ENCODE measurements around the gene DIDO1.
A peak's percentile ranks its signal among the peaks of the same experiment; 100 is the strongest.

The DIDO1 gene

DNA sequence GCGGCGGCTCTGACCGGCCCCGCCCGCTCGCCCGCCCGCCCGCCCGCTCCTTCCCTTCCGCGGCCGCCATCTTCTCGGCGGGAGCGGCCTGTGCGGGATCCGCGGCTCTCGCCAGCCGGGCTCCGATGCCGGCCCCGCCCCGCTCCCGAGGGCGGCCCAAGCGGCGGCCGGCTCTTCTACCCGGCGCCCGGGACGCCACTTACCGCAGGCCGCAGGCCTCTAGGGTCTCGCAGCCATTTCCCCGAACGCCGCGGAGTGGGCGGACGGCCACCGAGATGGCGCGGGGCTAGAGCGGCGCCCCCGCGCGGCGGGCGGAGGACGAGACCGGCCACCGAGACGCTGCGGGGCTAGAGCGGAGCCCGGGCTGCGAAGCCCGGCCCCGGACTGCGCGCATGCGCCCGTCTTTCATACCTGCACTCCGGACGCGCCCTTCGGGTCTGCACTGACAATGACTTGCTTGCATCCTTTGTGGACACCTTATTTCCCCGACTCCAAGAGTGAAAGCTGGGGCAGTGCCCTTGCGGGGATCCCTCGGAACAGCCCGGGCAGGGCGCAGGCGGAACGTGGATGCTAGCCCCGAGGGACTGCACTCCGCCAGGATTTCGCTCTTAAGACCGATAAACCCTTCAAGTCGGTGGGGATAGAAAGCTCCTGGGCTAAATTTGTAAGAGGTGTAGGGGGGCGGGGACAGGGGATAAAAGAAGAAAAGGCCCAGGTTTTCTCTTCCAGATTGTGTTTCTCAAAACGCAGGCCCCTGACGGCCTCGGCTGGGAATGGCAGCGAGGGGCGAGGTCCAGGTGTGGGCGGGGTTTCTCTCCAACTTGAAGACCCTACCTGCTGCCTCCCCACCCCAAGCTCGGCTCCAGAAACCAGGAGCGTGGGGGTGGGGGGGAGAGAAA is at the start of gene DIDO1:
DIDO1 (minus strand) TSS at position 277 of the 899 bp plus-strand sequence.
- TF ChIP-seq, protein P1, sequence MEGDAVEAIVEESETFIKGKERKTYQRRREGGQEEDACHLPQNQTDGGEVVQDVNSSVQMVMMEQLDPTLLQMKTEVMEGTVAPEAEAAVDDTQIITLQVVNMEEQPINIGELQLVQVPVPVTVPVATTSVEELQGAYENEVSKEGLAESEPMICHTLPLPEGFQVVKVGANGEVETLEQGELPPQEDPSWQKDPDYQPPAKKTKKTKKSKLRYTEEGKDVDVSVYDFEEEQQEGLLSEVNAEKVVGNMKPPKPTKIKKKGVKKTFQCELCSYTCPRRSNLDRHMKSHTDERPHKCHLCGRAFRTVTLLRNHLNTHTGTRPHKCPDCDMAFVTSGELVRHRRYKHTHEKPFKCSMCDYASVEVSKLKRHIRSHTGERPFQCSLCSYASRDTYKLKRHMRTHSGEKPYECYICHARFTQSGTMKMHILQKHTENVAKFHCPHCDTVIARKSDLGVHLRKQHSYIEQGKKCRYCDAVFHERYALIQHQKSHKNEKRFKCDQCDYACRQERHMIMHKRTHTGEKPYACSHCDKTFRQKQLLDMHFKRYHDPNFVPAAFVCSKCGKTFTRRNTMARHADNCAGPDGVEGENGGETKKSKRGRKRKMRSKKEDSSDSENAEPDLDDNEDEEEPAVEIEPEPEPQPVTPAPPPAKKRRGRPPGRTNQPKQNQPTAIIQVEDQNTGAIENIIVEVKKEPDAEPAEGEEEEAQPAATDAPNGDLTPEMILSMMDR (IDR thresholded peaks at IDR 0.05; ENCODE audit: insufficient read depth, low read length, poor library complexity, severe bottlenecking), result no peak
- peak; percentile 95 for DNase-seq (ENCODE audit: extremely low read depth, insufficient read length)
- Histone ChIP-seq H3K27me3 (replicated peaks; ENCODE audit: control insufficient read depth, insufficient read depth, low read length) (no peaks in the 10 kb centered on the region), H3K4me3 (replicated peaks; ENCODE audit: low read depth, low read length) (peak within 1 kb of the TSS; percentile 90), H3K36me3 (ENCODE audit: control insufficient read depth, insufficient read depth, low read length) (no peaks in the 10 kb centered on the region)

DNA sequence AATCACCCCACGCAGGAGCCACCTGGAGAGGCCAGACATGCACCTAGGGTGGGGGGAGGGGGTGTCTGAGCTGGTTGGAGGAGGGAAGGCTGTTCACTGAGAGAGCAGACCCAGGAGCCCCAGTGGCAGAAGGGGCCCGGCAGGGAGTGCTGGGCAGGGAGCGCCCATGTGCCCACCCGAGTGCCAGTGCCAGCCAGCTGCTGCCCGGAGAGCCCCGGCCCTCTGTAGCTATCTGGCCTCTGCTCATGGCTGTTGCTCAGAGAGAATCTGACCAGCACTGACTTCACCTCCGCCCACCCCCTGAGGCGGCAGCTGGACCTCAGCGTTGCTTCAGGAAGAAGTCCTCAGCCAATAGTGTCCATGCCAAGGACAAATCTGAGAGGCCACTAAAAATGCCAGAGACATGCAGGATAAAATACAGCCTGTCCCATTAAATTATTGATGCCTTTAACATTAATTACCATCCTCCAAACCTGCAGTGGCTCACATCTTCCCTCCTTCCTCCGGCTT is 49.0 kb upstream of the DIDO1 start:
- TF ChIP-seq, protein P1 (IDR thresholded peaks at IDR 0.05; ENCODE audit: insufficient read depth, low read length, poor library complexity, severe bottlenecking), result no peak
- Histone ChIP-seq H3K4me3 (replicated peaks; ENCODE audit: low read depth, low read length) (no peak overlapping the region), H3K36me3 (ENCODE audit: control insufficient read depth, insufficient read depth, low read length) (no peaks in the 10 kb centered on the region), H3K27me3 (replicated peaks; ENCODE audit: control insufficient read depth, insufficient read depth, low read length) (peaks cover 2% of the 10 kb centered on the region; the same call in 1 of the 2 replicates)
- no peak for DNase-seq (ENCODE audit: extremely low read depth, insufficient read length)

DNA sequence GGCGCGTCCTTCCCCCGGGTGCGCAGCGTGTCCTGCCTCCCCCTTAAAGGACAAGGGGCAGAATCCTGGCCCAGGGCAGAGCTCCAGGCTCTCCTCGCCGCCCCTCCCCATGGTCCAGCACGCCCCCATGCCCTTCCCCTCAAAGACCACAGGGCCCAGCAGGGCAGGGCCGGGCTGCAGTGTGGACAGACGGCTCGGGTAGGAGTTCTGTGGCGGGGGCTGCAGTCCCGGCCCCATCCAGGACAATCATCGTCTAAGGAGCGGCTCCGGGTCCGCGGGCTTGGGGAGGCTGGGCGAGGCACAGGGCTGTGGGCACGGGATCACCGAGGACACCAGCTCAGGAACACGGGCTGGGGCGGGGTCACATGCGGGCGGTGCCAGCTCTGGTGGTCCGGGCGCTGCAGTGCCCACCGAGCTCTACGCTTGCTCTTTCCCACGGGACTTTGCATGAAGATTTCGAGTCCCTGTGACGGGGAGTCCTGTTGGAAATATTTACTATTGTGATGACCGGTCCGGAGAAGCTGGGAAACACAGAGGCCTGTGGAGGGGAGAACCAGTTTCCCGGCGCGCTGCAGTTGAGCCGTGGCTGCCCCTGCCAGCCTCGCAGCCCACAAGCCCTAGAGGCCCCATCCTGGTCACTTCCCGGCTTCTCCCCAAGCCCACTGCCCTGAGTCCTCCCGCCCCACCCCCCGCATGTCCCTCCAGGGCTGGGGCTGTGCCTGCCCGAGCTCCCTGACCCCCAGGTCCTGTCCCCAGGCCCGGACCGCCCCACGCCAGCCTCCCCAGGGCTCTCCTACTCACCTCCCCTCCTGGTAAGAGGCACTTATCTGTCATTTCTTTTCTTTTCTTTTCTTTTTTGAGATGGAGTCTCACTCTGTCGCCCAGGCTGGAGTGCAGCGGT is 46.8 kb upstream of the DIDO1 start:
- Histone ChIP-seq H3K36me3 (ENCODE audit: control insufficient read depth, insufficient read depth, low read length) (no peaks in the 10 kb centered on the region), H3K4me3 (replicated peaks; ENCODE audit: low read depth, low read length) (no peak overlapping the region; the same call in 1 of the 2 replicates), H3K27me3 (replicated peaks; ENCODE audit: control insufficient read depth, insufficient read depth, low read length) (no peaks in the 10 kb centered on the region)
- DNase-seq (ENCODE audit: extremely low read depth, insufficient read length), result no peak
- TF ChIP-seq, protein P1 (IDR thresholded peaks at IDR 0.05; ENCODE audit: insufficient read depth, low read length, poor library complexity, severe bottlenecking), result no peak

DNA sequence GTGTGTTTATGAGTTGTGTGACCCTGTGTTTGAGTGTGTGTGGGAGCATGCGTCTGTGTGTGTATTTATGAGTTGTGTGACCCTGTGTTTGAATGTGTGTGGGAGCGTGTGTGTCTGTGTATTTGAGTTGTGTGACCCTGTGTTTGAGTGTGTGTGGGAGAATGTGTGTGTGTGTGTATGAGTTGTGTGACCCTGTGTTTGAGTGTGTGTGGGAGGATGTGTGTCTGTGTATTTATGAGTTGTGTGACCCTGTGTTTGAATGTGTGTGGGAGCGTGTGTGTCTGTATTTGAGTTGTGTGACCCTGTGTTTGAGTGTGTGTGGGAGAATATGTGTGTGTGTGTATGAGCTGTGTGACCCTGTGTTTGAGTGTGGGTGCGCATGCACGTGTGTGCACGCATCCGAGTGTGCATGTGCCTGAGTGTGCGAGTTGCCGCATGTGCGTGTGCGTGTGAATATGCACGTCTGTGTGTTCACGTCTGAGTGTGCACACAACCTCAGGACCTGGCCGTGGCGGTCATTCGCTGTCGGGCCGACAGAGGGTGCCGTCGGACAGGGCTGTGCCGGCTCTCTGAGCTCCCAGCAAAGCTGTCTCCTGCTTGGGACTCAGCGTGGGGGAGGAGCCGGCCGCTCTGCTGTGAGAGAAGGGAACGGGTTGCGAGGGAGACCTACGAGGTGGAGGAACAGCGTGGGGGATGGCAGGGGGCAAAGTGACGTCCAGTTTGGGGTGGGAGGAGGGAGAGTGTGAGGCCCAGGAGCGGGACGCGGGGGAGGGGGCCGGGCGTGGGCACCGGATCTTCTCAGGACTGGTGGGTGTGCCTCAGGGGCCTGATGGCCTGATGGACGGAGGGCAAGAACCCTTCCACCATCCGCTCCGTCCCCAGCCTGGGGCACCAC is 45.9 kb upstream of the DIDO1 start:
- Histone ChIP-seq H3K27me3 (replicated peaks; ENCODE audit: control insufficient read depth, insufficient read depth, low read length) (no peaks in the 10 kb centered on the region), H3K4me3 (replicated peaks; ENCODE audit: low read depth, low read length) (peak overlapping the region; percentile 37), H3K36me3 (ENCODE audit: control insufficient read depth, insufficient read depth, low read length) (no peaks in the 10 kb centered on the region)
- TF ChIP-seq, protein P1 (IDR thresholded peaks at IDR 0.05; ENCODE audit: insufficient read depth, low read length, poor library complexity, severe bottlenecking), result peak; percentile 96
- peak; percentile 87 for DNase-seq (ENCODE audit: extremely low read depth, insufficient read length)

Data from GM06990 (cell line).